H9 (cell line): ENCODE measurements around the gene IL1RAPL1. TPM values are rescaled to one million over a fixed set of nuclear protein-coding genes. Genes with fewer than 3 reads are reported as not detected.

Experiments
- DNase-seq: peaks from one replicate; pipeline ENCODE4 v3.0.0-alpha.2; 2017
- H2AFZ ChIP-seq: one replicate; pipeline ENCODE4 v1.6.1; 2013; ENCODE audit warnings: mild to moderate bottlenecking, low read length, control low read depth, moderate library complexity
- H2AK5ac ChIP-seq: 2 replicates; pipeline ENCODE4 v1.6.1; 2013; ENCODE audit warnings: low read length, control low read depth, mixed read lengths; ENCODE audit not compliant: insufficient read length
- H2BK120ac ChIP-seq: one replicate; pipeline ENCODE4 v1.6.1; 2013; ENCODE audit warnings: low read depth, mild to moderate bottlenecking, low read length, control low read depth, inconsistent platforms; ENCODE audit not compliant: poor library complexity, severe bottlenecking
- H2BK12ac ChIP-seq: 2 replicates; pipeline ENCODE4 v1.6.1; 2013; ENCODE audit warnings: low read length, control low read depth, mixed read lengths, low read depth; ENCODE audit not compliant: insufficient read length
- H2BK15ac ChIP-seq: 2 replicates; pipeline ENCODE4 v1.6.1; 2013; ENCODE audit warnings: low read depth, low read length, control low read depth
- H2BK20ac ChIP-seq: one replicate; pipeline ENCODE4 v1.6.1; 2013; ENCODE audit warnings: low read depth, mild to moderate bottlenecking, low read length, control low read depth, inconsistent platforms; ENCODE audit not compliant: poor library complexity, severe bottlenecking
- H2BK5ac ChIP-seq: 2 replicates; pipeline ENCODE4 v1.6.1; 2013; ENCODE audit warnings: low read length, control low read depth, mixed read lengths; ENCODE audit not compliant: insufficient read length
- H3K14ac ChIP-seq: 2 replicates; pipeline ENCODE4 v1.6.1; 2013; ENCODE audit warnings: low read length, control low read depth; ENCODE audit not compliant: insufficient read depth
- H3K18ac ChIP-seq: 2 replicates; pipeline ENCODE4 v1.6.1; 2013; ENCODE audit warnings: low read depth, mild to moderate bottlenecking, mixed read lengths, low read length, control low read depth; ENCODE audit not compliant: insufficient read length
- H3K23ac ChIP-seq: 2 replicates; pipeline ENCODE4 v1.6.1; 2013; ENCODE audit warnings: low read length, control low read depth, mixed read lengths, low read depth; ENCODE audit not compliant: insufficient read length
- H3K23me2 ChIP-seq: 2 replicates; pipeline ENCODE4 v1.6.1; 2013; ENCODE audit warnings: low read depth, mild to moderate bottlenecking, mixed read lengths, low read length, control low read depth; ENCODE audit not compliant: insufficient read length, poor library complexity, severe bottlenecking
- H3K27ac ChIP-seq: 2 replicates; pipeline ENCODE4 v1.5.1; 2013; ENCODE audit warnings: low read length, control low read depth, mixed read lengths, low read depth; ENCODE audit not compliant: insufficient read length
- H3K27me3 ChIP-seq: 2 replicates; pipeline ENCODE4 v1.6.1; 2013; ENCODE audit warnings: low read length, control low read depth, inconsistent platforms; ENCODE audit not compliant: insufficient read depth
- H3K4ac ChIP-seq: 2 replicates; pipeline ENCODE4 v1.6.1; 2013; ENCODE audit warnings: low read depth, mild to moderate bottlenecking, control low read depth, inconsistent platforms, low read length, moderate library complexity
- H3K4me1 ChIP-seq: 2 replicates; pipeline ENCODE4 v1.6.1; 2013; ENCODE audit warnings: low read length, control low read depth, inconsistent platforms; ENCODE audit not compliant: insufficient read depth
- H3K4me2 ChIP-seq: 2 replicates; pipeline ENCODE4 v1.6.1; 2013; ENCODE audit warnings: low read length, control low read depth, mixed read lengths; ENCODE audit not compliant: insufficient read length, insufficient read depth
- H3K56ac ChIP-seq: 2 replicates; pipeline ENCODE4 v1.6.1; 2013; ENCODE audit warnings: low read depth, mild to moderate bottlenecking, mixed read lengths, low read length, control low read depth; ENCODE audit not compliant: insufficient read length
- H3K79me1 ChIP-seq: 2 replicates; pipeline ENCODE4 v1.6.1; 2013; ENCODE audit warnings: low read depth, mild to moderate bottlenecking, moderate library complexity, low read length, control low read depth, inconsistent platforms; ENCODE audit not compliant: insufficient read depth, poor library complexity, severe bottlenecking
- H3K79me2 ChIP-seq: 2 replicates; pipeline ENCODE4 v1.6.1; 2013; ENCODE audit warnings: low read length, control low read depth, inconsistent platforms; ENCODE audit not compliant: insufficient read depth
- H3K9ac ChIP-seq: 2 replicates; pipeline ENCODE4 v1.6.1; 2013; ENCODE audit warnings: low read length, control low read depth, mixed read lengths; ENCODE audit not compliant: insufficient read length; ENCODE audit errors: extremely low read depth
- H3K9me3 ChIP-seq: one replicate; pipeline ENCODE4 v1.6.1; 2013; ENCODE audit warnings: low read depth, low read length, inconsistent platforms; ENCODE audit not compliant: control insufficient read depth
- H3T11ph ChIP-seq: one replicate; pipeline ENCODE4 v1.6.1; 2013; ENCODE audit warnings: mild to moderate bottlenecking, low read length, control low read depth, inconsistent platforms
- H4K20me1 ChIP-seq: one replicate; pipeline ENCODE4 v1.6.1; 2013; ENCODE audit not compliant: control insufficient read depth, insufficient read length, insufficient read depth
- H4K5ac ChIP-seq: 2 replicates; pipeline ENCODE4 v1.6.1; 2013; ENCODE audit warnings: low read depth, mild to moderate bottlenecking, mixed read lengths, low read length, control low read depth; ENCODE audit not compliant: insufficient read length
- H4K8ac ChIP-seq: replicated peaks from 2 replicates; pipeline ENCODE4 v1.6.1; 2013; ENCODE audit warnings: low read length, control low read depth, mixed read lengths, low read depth; ENCODE audit not compliant: insufficient read length
- H4K91ac ChIP-seq: 2 replicates; pipeline ENCODE4 v1.6.1; 2013; ENCODE audit warnings: low read depth, mild to moderate bottlenecking, moderate library complexity, mixed read lengths, low read length, control low read depth; ENCODE audit not compliant: insufficient read length
- H3K27ac Mint-ChIP-seq, 3 experiments: 2 replicates in 2 of 3; 3 replicates in 1 of 3; pipeline ENCODE4 v1.8.0; 2020 to 2021; ENCODE audit warnings: mixed read lengths in 3 of 3, mild to moderate bottlenecking in 1 of 3, moderate library complexity in 1 of 3
- H3K27me3 Mint-ChIP-seq: 2 replicates; pipeline ENCODE4 v1.8.0; 2021; ENCODE audit warnings: low read depth, mild to moderate bottlenecking, moderate library complexity, mixed read lengths
- H3K36me3 Mint-ChIP-seq, 3 experiments: 2 replicates in 2 of 3; 3 replicates in 1 of 3; pipeline ENCODE4 v1.8.0; 2020 to 2021; ENCODE audit warnings: low read depth in 3 of 3, mixed read lengths in 3 of 3; ENCODE audit not compliant: insufficient read depth in 1 of 3
- H3K4me1 Mint-ChIP-seq, 2 experiments: 2 replicates each; pipeline ENCODE4 v1.8.0; 2020; ENCODE audit warnings: mixed read lengths in 2 of 2
- H3K4me3 Mint-ChIP-seq, 2 experiments: 2 replicates in 1 of 2; 3 replicates in 1 of 2; pipeline ENCODE4 v1.8.0; 2020 to 2021; ENCODE audit warnings: mild to moderate bottlenecking in 2 of 2, mixed read lengths in 2 of 2, moderate library complexity in 1 of 2
- H3K9me3 Mint-ChIP-seq, 2 experiments: 2 replicates in 1 of 2; 3 replicates in 1 of 2; pipeline ENCODE4 v1.8.0; 2020; ENCODE audit warnings: mild to moderate bottlenecking in 2 of 2, mixed read lengths in 2 of 2, moderate library complexity in 1 of 2
- total RNA-seq: library from RNA; stranded (reverse); gene quantifications from 2 replicates; pipeline ENCODE4 v1.2.1, GENCODE V29; 2021
- TF ChIP-seq, protein P1 (sequence below): fragments of 200-600 bp; sonication (generic); conservative IDR thresholded peaks from 3 replicates; pipeline ENCODE4 v1.8.0; 2021; ENCODE audit warnings: antibody characterized with exemption, mild to moderate bottlenecking

Gene IL1RAPL1
- total RNA-seq, 1 experiment from 2014 or later = 0.31 TPM

DNA sequence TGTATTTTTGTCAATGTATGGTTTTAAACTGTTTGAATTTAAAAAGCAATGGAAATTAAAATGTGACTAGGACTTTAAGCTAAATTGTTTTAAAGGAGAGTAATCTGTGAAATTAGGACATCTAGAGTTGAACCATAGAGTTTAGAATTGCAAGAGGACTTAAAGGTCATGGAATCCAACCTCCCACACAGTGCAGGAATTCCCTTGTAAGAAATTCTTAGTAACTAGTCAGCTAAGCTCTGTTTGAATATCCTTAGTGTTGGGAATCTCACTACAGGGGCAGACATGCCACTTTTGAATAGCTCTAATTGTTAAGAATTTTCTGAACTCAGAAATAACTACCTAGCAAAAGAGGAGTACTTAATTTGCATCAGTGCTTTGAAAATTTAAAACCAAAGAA lies 292.9 kb downstream of the IL1RAPL1 start:
- TF ChIP-seq, protein P1, sequence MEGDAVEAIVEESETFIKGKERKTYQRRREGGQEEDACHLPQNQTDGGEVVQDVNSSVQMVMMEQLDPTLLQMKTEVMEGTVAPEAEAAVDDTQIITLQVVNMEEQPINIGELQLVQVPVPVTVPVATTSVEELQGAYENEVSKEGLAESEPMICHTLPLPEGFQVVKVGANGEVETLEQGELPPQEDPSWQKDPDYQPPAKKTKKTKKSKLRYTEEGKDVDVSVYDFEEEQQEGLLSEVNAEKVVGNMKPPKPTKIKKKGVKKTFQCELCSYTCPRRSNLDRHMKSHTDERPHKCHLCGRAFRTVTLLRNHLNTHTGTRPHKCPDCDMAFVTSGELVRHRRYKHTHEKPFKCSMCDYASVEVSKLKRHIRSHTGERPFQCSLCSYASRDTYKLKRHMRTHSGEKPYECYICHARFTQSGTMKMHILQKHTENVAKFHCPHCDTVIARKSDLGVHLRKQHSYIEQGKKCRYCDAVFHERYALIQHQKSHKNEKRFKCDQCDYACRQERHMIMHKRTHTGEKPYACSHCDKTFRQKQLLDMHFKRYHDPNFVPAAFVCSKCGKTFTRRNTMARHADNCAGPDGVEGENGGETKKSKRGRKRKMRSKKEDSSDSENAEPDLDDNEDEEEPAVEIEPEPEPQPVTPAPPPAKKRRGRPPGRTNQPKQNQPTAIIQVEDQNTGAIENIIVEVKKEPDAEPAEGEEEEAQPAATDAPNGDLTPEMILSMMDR = no peak
- H3K4me2 ChIP-seq = no peak overlapping the region
- Mint-ChIP-seq H3K27ac (no peak overlapping the region), H3K9me3 (peaks cover 11 to 35% of the 10 kb centered on the region in 2 experiments), H3K36me3 (peaks cover 0 to 8% (median 7%) of the 10 kb centered on the region in 3 experiments; a peak in 3 of 7 replicates), H3K27me3 (no peaks in the 10 kb centered on the region), H3K4me1 (peaks cover 0 to 12% of the 10 kb centered on the region in 2 experiments; a peak in 3 of 4 replicates), H3K4me3 (no peak overlapping the region)
- H3K9me3 ChIP-seq = no peaks in the 10 kb centered on the region
- H3K56ac ChIP-seq = no peak overlapping the region
- H2BK5ac ChIP-seq = no peak overlapping the region
- H3K9ac ChIP-seq = no peak overlapping the region
- no peak overlapping the region for H3K23ac ChIP-seq
- no peak for DNase-seq
- no peaks in the 10 kb centered on the region for H3K27me3 ChIP-seq
- H3K79me1 ChIP-seq = no peaks in the 10 kb centered on the region
- no peak overlapping the region for H3T11ph ChIP-seq
- no peaks in the 10 kb centered on the region for H4K20me1 ChIP-seq
- no peak overlapping the region for H3K18ac ChIP-seq
- H4K5ac ChIP-seq = no peak overlapping the region
- no peak overlapping the region for H2BK20ac ChIP-seq
- no peak overlapping the region for H3K4ac ChIP-seq
- H2BK12ac ChIP-seq = no peak overlapping the region
- H3K23me2 ChIP-seq = no peaks in the 10 kb centered on the region
- H4K8ac ChIP-seq = no peak overlapping the region
- H2AFZ ChIP-seq = no peak overlapping the region
- H3K27ac ChIP-seq = no peak overlapping the region
- H4K91ac ChIP-seq = no peak overlapping the region
- no peak overlapping the region for H2BK120ac ChIP-seq
- H3K14ac ChIP-seq = no peak overlapping the region
- H2AK5ac ChIP-seq = no peak overlapping the region
- no peaks in the 10 kb centered on the region for H3K79me2 ChIP-seq
- H2BK15ac ChIP-seq = no peak overlapping the region
- no peaks in the 10 kb centered on the region for H3K4me1 ChIP-seq
